ENCODE results near the gene IL1B. TPM values are rescaled to one million over a fixed set of nuclear protein-coding genes. Genes with fewer than 3 reads are reported as not detected.
"Not testable (repeated sequence)": the region's sequence is repeated elsewhere in the genome, so short reads cannot be mapped to it uniquely, and the experiment has no call there.

Gene IL1B
- total RNA-seq, 1 experiment from 2014 or later, result not detected

- H3K36me3 ChIP-seq (ENCODE audit: control insufficient read depth, insufficient read depth, low read length), result no peaks in the 10 kb centered on the region
- H3K27me3 ChIP-seq (ENCODE audit: control insufficient read depth, insufficient read depth, low read length), result no peaks in the 10 kb centered on the region
- H3K4me1 ChIP-seq (ENCODE audit: control insufficient read depth, insufficient read depth, low read length), result no peaks in the 10 kb centered on the region
- intact Hi-C loops (cut with micrococcal nuclease; ENCODE audit: unreplicated experiment) (no loop called here), in situ Hi-C loops (cut with HindIII; ENCODE audit: low pct_unique_long_range_greater_than_20kb, low sequenced_read_pairs) (no loop called here)
- no peak overlapping the region for H3K4me3 ChIP-seq (ENCODE audit: low read depth in 2 of 2, low read length in 2 of 2)
- no peak overlapping the region for H3K27ac ChIP-seq (ENCODE audit: low read length)
- peaks cover 14% of the 10 kb centered on the region; the same call in 1 of the 2 replicates for H3K9me3 ChIP-seq (ENCODE audit: control insufficient read depth, insufficient read depth, low read depth, low read length)
- TF ChIP-seq TCF7L2 (IDR thresholded peaks at IDR 0.05; ENCODE audit: low read depth, low read length), result no peak
- POLR2A ChIA-PET, result no interaction called here
- ATAC-seq, result no peak
- no peak for DNase-seq (ENCODE audit: low read depth, low spot score)
- BruUV-seq (replicated peaks), result no TSS peak
- CTCF ChIA-PET, result no interaction called here
Measured at GRCh38 chr2:112866128-112866835, 29.7 kb upstream of the IL1B start.

GRCh38 chr2:112864072-112864471 is 27.5 kb upstream of the IL1B start:
- TF ChIP-seq SIN3A (IDR thresholded peaks at IDR 0.05; ENCODE audit: borderline replicate concordance, insufficient read depth, low read depth, low read length) (no peak), POLR2AphosphoS5 (IDR thresholded peaks at IDR 0.05; ENCODE audit: low read depth, low read length) (no peak), TCF7L2 (IDR thresholded peaks at IDR 0.05; ENCODE audit: low read depth, low read length) (no peak)
- TF ChIP-seq, protein P1, sequence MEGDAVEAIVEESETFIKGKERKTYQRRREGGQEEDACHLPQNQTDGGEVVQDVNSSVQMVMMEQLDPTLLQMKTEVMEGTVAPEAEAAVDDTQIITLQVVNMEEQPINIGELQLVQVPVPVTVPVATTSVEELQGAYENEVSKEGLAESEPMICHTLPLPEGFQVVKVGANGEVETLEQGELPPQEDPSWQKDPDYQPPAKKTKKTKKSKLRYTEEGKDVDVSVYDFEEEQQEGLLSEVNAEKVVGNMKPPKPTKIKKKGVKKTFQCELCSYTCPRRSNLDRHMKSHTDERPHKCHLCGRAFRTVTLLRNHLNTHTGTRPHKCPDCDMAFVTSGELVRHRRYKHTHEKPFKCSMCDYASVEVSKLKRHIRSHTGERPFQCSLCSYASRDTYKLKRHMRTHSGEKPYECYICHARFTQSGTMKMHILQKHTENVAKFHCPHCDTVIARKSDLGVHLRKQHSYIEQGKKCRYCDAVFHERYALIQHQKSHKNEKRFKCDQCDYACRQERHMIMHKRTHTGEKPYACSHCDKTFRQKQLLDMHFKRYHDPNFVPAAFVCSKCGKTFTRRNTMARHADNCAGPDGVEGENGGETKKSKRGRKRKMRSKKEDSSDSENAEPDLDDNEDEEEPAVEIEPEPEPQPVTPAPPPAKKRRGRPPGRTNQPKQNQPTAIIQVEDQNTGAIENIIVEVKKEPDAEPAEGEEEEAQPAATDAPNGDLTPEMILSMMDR (IDR thresholded peaks at IDR 0.05), result no peak
- TF ChIP-seq, protein P2, sequence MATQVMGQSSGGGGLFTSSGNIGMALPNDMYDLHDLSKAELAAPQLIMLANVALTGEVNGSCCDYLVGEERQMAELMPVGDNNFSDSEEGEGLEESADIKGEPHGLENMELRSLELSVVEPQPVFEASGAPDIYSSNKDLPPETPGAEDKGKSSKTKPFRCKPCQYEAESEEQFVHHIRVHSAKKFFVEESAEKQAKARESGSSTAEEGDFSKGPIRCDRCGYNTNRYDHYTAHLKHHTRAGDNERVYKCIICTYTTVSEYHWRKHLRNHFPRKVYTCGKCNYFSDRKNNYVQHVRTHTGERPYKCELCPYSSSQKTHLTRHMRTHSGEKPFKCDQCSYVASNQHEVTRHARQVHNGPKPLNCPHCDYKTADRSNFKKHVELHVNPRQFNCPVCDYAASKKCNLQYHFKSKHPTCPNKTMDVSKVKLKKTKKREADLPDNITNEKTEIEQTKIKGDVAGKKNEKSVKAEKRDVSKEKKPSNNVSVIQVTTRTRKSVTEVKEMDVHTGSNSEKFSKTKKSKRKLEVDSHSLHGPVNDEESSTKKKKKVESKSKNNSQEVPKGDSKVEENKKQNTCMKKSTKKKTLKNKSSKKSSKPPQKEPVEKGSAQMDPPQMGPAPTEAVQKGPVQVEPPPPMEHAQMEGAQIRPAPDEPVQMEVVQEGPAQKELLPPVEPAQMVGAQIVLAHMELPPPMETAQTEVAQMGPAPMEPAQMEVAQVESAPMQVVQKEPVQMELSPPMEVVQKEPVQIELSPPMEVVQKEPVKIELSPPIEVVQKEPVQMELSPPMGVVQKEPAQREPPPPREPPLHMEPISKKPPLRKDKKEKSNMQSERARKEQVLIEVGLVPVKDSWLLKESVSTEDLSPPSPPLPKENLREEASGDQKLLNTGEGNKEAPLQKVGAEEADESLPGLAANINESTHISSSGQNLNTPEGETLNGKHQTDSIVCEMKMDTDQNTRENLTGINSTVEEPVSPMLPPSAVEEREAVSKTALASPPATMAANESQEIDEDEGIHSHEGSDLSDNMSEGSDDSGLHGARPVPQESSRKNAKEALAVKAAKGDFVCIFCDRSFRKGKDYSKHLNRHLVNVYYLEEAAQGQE (IDR thresholded peaks at IDR 0.05; ENCODE audit: insufficient read depth in 1 of 2, low read depth in 2 of 2, low read length in 1 of 2), result no peak
- in situ Hi-C loops (cut with HindIII; ENCODE audit: low pct_unique_long_range_greater_than_20kb, low sequenced_read_pairs) (no loop called here), intact Hi-C loops (cut with micrococcal nuclease; ENCODE audit: unreplicated experiment) (no loop called here)
- H3K27me3 ChIP-seq (ENCODE audit: control insufficient read depth, insufficient read depth, low read length), result no peaks in the 10 kb centered on the region
- peaks cover 24% of the 10 kb centered on the region; the same call in 1 of the 2 replicates for H3K9me3 ChIP-seq (ENCODE audit: control insufficient read depth, insufficient read depth, low read depth, low read length)
- CTCF ChIA-PET, result no interaction called here
- no peak for DNase-seq (ENCODE audit: low read depth, low spot score)
- no TSS peak for BruUV-seq (replicated peaks)
- no peaks in the 10 kb centered on the region for H3K4me1 ChIP-seq (ENCODE audit: control insufficient read depth, insufficient read depth, low read length)
- POLR2A ChIA-PET, result no interaction called here
- no peak overlapping the region for H3K4me3 ChIP-seq (ENCODE audit: low read depth in 2 of 2, low read length in 2 of 2)
- no peaks in the 10 kb centered on the region for H3K36me3 ChIP-seq (ENCODE audit: control insufficient read depth, insufficient read depth, low read length)
- ATAC-seq, result no peak
- no peak overlapping the region for H3K27ac ChIP-seq (ENCODE audit: low read length)

GRCh38 chr2:112859406-112860183 is 23.0 kb upstream of the IL1B start:
- POLR2A ChIA-PET; H3K4me3 ChIP-seq (ENCODE audit: low read depth in 2 of 2, low read length in 2 of 2); CTCF ChIA-PET; intact Hi-C loops (cut with micrococcal nuclease; ENCODE audit: unreplicated experiment); H3K27me3 ChIP-seq (ENCODE audit: control insufficient read depth, insufficient read depth, low read length); ATAC-seq; H3K27ac ChIP-seq (ENCODE audit: low read length); H3K36me3 ChIP-seq (ENCODE audit: control insufficient read depth, insufficient read depth, low read length); H3K4me1 ChIP-seq (ENCODE audit: control insufficient read depth, insufficient read depth, low read length); DNase-seq (ENCODE audit: low read depth, low spot score); BruUV-seq (replicated peaks); in situ Hi-C loops (cut with HindIII; ENCODE audit: low pct_unique_long_range_greater_than_20kb, low sequenced_read_pairs): not testable (repeated sequence)
- peaks cover 19% of the 10 kb centered on the region; the same call in 1 of the 2 replicates for H3K9me3 ChIP-seq (ENCODE audit: control insufficient read depth, insufficient read depth, low read depth, low read length)
